Spleen (tissue), 11 donors: ENCODE results near the gene PHF21B. TPM values are rescaled to one million over a fixed set of nuclear protein-coding genes. Genes with fewer than 3 reads are reported as not detected.

Experiments used
- DNase-seq: peaks from one replicate; pipeline ENCODE4 v3.0.0-alpha.2; 2020
- H3K27ac ChIP-seq, 8 donors: fragments of 200-600 bp; sonication (generic) in 7 of 8; 1 replicate in 4 of 8; 2 replicates in 4 of 8; pipeline versions ENCODE4 v1.5.0 to v1.8.0; 2016 to 2021; ENCODE audit warnings: inconsistent platforms in 4 of 8, mild to moderate bottlenecking in 4 of 8, moderate library complexity in 1 of 8
- H3K27me3 ChIP-seq, 7 donors: fragments of 200-600 bp; sonication (generic) in 6 of 7; replicated peaks in 1 of 7; 1 replicate in 4 of 7; 2 replicates in 3 of 7; pipeline versions ENCODE4 v1.5.0 to v1.8.0; 2016 to 2021; ENCODE audit warnings: inconsistent platforms in 3 of 7, mild to moderate bottlenecking in 1 of 7
- H3K36me3 ChIP-seq, 6 donors: fragments of 200-600 bp; sonication (generic) in 5 of 6; 1 replicate in 4 of 6; 2 replicates in 2 of 6; pipeline versions ENCODE4 v1.5.0 to v1.8.0; 2016 to 2021; ENCODE audit warnings: inconsistent platforms in 2 of 6
- H3K4me1 ChIP-seq, 6 donors: fragments of 200-600 bp; sonication (generic) in 5 of 6; 1 replicate in 3 of 6; 2 replicates in 3 of 6; pipeline versions ENCODE4 v1.5.0 to v1.8.0; 2016 to 2021; ENCODE audit warnings: inconsistent platforms in 3 of 6
- H3K4me3 ChIP-seq, 8 donors: fragments of 200-600 bp; sonication (generic) in 7 of 8; 1 replicate in 4 of 8; 2 replicates in 4 of 8; pipeline versions ENCODE4 v1.5.0 to v1.8.0; 2016 to 2021; ENCODE audit warnings: inconsistent platforms in 4 of 8, mild to moderate bottlenecking in 4 of 8, moderate library complexity in 2 of 8
- H3K9me3 ChIP-seq, 8 donors: fragments of 200-600 bp; sonication (generic) in 7 of 8; 1 replicate in 4 of 8; 2 replicates in 4 of 8; pipeline versions ENCODE4 v1.5.0 to v1.8.0; 2016 to 2021; ENCODE audit warnings: inconsistent platforms in 4 of 8
- POLR2A ChIP-seq, 3 donors: fragments of 450-650 bp; IDR thresholded peaks; one replicate each; pipeline ENCODE4 v1.5.1; 2017; ENCODE audit warnings: antibody characterized with exemption in 3 of 3, mild to moderate bottlenecking in 1 of 3
- POLR2AphosphoS5 ChIP-seq, 3 donors: sonication (generic); formaldehyde crosslinking; IDR thresholded peaks; one replicate each; pipeline ENCODE4 v1.5.1; 2017; ENCODE audit warnings: antibody characterized with exemption in 3 of 3
- WGBS, 5 donors: extraction: QIAGEN DNeasy Blood & Tissue Kit in 3 of 5; methylation state at CpG; one replicate each; pipeline versions ENCODE4 v1.1.5 to v1.1.7; 2013 to 2018; 5-methylcytosine and 5-hydroxymethylcytosine counted together
- intact Hi-C: fragments of 100-400 bp; cut with DNase I; formaldehyde crosslinking; loops from one replicate; pipeline ENCODE4 v1.15.0; 2023; ENCODE audit warnings: low total_unique reads
- polyA plus RNA-seq, 3 donors: library from polyadenylated mRNA; stranded (reverse); fragments of 200-250 nt; gene quantifications; one replicate each; pipeline ENCODE4 v1.2.1, GENCODE V29; 2013
- total RNA-seq, 7 donors: library from RNA; depleted of rRNA in 3 of 7; stranded (reverse); fragments of >200 nt in 3 of 7; fragmentation: NEBNext Ultra II Directional in 4 of 7; extraction: Animal tissue kit (Norgen Biotek cat#: 25700) in 4 of 7; gene quantifications; one replicate each; pipeline versions ENCODE4 v1.1.0 to v1.2.1, GENCODE V29; 2016 to 2021
- TF ChIP-seq, protein P1 (sequence below), 11 experiments: fragments of 200-600 bp in 7 of 11; fragments of 450-650 bp in 4 of 11; sonication (generic) in 4 of 11; IDR thresholded peaks in 8 of 11; conservative IDR thresholded peaks in 3 of 11; 1 replicate in 7 of 11; 2 replicates in 4 of 11; pipeline versions ENCODE4 v1.4.0 to v1.8.0; 2016 to 2021; ENCODE audit warnings: antibody characterized with exemption in 11 of 11, inconsistent platforms in 4 of 11, mild to moderate bottlenecking in 1 of 11
- donor health status: healthy with polysubstance abuse.
- donor health status: DM: no; HTN: no; CAD: no; lungs with moderate emphysema.
- donor health status: DM: no; HTN: no; CAD: no.
- donor health status: Bipolar disorder and iron deficiency.
- donor health status: healthy.
- donor health status: DM: no; HTN: no; CAD: no.
- donor health status: DM: yes; HTN: yes; CAD: no.

The PHF21B gene
- total and polyA plus RNA-seq, 10 donors, result 0.03 to 0.46 (median 0.09) TPM; not detected in 4

DNA sequence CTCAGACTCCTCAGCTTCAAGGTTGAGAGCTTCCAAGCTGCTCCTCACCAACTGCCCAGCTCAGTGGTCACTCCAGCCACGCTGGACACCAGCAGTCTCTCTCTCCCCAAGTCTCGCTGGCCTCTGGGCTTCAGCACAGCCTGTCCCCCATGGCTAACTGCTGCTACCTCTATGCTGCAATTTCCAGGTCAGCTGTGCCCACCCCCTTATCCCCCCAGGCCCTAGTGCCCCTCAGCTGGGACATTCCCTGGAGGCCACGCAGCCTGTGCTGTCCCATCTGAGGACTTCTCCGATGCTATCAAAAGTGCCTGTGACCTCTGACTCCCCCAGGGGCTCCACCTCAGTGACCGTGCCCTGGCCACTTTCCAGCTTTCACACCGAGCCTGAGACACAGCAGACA lies 37.5 kb upstream of the PHF21B start:
- intact Hi-C loops, result no loop called here
- Histone ChIP-seq H3K27me3 (peaks cover 0 to 93% (median 7%) of the 10 kb centered on the region in 7 donors), H3K9me3 (peaks cover 0 to 7% (median 0%) of the 10 kb centered on the region in 8 donors), H3K4me3 (no peak overlapping the region), H3K36me3 (no peaks in the 10 kb centered on the region), H3K27ac (no peak overlapping the region), H3K4me1 (no peaks in the 10 kb centered on the region)
- WGBS, 5 donors, result 46 to 64% (median 47%) methylated on average over 6 of the region's 6 CpGs
- DNase-seq, result no peak
- no peak for TF ChIP-seq POLR2A (IDR thresholded peaks at IDR 0.05)
- TF ChIP-seq, protein P1, sequence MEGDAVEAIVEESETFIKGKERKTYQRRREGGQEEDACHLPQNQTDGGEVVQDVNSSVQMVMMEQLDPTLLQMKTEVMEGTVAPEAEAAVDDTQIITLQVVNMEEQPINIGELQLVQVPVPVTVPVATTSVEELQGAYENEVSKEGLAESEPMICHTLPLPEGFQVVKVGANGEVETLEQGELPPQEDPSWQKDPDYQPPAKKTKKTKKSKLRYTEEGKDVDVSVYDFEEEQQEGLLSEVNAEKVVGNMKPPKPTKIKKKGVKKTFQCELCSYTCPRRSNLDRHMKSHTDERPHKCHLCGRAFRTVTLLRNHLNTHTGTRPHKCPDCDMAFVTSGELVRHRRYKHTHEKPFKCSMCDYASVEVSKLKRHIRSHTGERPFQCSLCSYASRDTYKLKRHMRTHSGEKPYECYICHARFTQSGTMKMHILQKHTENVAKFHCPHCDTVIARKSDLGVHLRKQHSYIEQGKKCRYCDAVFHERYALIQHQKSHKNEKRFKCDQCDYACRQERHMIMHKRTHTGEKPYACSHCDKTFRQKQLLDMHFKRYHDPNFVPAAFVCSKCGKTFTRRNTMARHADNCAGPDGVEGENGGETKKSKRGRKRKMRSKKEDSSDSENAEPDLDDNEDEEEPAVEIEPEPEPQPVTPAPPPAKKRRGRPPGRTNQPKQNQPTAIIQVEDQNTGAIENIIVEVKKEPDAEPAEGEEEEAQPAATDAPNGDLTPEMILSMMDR (IDR thresholded peaks at IDR 0.05 in 8 of 11, conservative IDR thresholded peaks at IDR 0.05 in 3 of 11), result no peak
- no peak for TF ChIP-seq POLR2AphosphoS5 (IDR thresholded peaks at IDR 0.05)

DNA sequence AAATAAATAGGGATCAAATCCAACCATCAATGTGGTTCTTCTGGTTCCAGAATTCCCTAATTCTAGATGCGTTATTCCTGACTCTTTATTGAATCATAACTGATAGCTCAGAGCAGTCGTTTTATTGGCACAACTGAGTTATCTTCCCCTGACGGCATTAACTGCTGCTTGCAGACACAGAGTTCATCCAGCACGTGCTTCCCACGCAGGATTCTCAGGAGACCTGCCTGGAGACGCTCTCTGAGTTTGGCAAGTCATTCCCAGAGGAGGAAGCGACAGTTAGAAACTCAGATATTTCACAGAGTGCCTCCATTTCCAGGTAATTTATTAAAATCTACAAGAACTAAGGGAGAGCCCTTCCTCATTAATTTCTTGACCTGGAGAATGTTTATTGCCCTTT lies 35.4 kb upstream of the PHF21B start:
- Histone ChIP-seq H3K27me3 (peaks cover 0 to 87% (median 4%) of the 10 kb centered on the region in 7 donors), H3K4me1 (no peaks in the 10 kb centered on the region), H3K9me3 (peaks cover 0 to 7% (median 0%) of the 10 kb centered on the region in 8 donors), H3K36me3 (no peaks in the 10 kb centered on the region), H3K27ac (no peak overlapping the region), H3K4me3 (no peak overlapping the region)
- WGBS, 5 donors, result 62 to 73% (median 70%) methylated on average over 7 of the region's 7 CpGs
- DNase-seq, result no peak
- intact Hi-C loops, result no loop called here
- TF ChIP-seq, protein P1 (IDR thresholded peaks at IDR 0.05 in 8 of 11, conservative IDR thresholded peaks at IDR 0.05 in 3 of 11), result no peak
- TF ChIP-seq POLR2A (IDR thresholded peaks at IDR 0.05) (no peak), POLR2AphosphoS5 (IDR thresholded peaks at IDR 0.05) (no peak)

DNA sequence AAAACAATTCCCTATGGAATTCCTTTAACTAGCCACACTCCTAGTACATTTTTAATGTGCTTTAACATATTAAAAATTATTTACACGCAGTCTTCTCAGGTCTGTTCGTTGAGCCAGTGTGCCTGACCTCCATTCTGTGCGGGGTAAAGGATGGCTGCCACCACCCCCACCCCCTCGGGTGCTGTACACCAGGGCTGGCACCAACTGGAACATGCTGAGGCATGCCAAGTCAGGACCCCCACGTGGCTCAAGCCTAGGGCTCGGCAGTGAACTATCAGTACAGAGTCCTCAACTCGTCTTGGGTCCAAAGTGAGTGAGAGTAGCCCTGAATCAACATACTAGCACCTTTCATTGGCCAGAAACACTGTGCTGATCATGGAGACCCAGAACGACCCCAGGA lies 32.5 kb upstream of the PHF21B start:
- WGBS, 5 donors, result 72 to 85% (median 76%) methylated on average over 8 of the region's 8 CpGs
- TF ChIP-seq POLR2AphosphoS5 (IDR thresholded peaks at IDR 0.05) (no peak), POLR2A (IDR thresholded peaks at IDR 0.05) (no peak)
- TF ChIP-seq, protein P1 (IDR thresholded peaks at IDR 0.05 in 8 of 11, conservative IDR thresholded peaks at IDR 0.05 in 3 of 11), result no peak
- intact Hi-C loops, result no loop called here

DNA sequence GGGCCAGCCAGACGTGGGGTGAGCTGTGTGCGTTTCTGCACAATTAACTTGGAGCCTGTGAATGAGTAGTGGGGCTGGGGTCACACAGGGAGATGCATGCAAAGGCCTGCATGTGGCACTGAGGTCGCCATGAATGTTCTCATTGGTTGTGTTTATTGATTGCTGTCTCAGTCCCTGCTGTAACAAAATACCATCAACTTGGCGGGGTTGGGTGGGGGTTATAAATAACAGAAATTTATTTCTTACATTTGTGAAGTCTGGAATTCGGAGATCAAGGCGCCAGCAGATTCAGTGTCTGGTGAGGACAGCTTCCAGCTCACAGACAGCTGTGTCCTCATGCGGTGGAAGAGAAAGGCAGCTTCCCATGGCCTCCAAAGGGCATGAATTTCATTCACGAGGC lies 29.3 kb upstream of the PHF21B start:
- no peak for DNase-seq
- H3K27me3 ChIP-seq, result peaks cover 0 to 67% (median 0%) of the 10 kb centered on the region in 7 donors
- no peaks in the 10 kb centered on the region for H3K9me3 ChIP-seq
- TF ChIP-seq, protein P1 (IDR thresholded peaks at IDR 0.05 in 8 of 11, conservative IDR thresholded peaks at IDR 0.05 in 3 of 11), result no peak
- no peak for TF ChIP-seq POLR2A (IDR thresholded peaks at IDR 0.05)
- TF ChIP-seq POLR2AphosphoS5 (IDR thresholded peaks at IDR 0.05), result no peak
- H3K27ac ChIP-seq, result no peak overlapping the region
- no peaks in the 10 kb centered on the region for H3K4me1 ChIP-seq
- H3K36me3 ChIP-seq, result no peaks in the 10 kb centered on the region
- 70 to 88% (median 75%) methylated on average over 8 of the region's 8 CpGs for WGBS, 5 donors
- H3K4me3 ChIP-seq, result no peak overlapping the region
- intact Hi-C loops, result no loop called here

More for the DNA sequence above, 32.5 kb upstream of the PHF21B start:
- Histone ChIP-seq H3K36me3 (no peaks in the 10 kb centered on the region), H3K27me3 (peaks cover 0 to 65% (median 0%) of the 10 kb centered on the region in 7 donors), H3K27ac (no peak overlapping the region), H3K9me3 (peaks cover 0 to 7% (median 0%) of the 10 kb centered on the region in 8 donors), H3K4me1 (no peaks in the 10 kb centered on the region), H3K4me3 (no peak overlapping the region)
- DNase-seq, result no peak
